ENCODE results near the gene SLU7.

SLU7 gene

DNA sequence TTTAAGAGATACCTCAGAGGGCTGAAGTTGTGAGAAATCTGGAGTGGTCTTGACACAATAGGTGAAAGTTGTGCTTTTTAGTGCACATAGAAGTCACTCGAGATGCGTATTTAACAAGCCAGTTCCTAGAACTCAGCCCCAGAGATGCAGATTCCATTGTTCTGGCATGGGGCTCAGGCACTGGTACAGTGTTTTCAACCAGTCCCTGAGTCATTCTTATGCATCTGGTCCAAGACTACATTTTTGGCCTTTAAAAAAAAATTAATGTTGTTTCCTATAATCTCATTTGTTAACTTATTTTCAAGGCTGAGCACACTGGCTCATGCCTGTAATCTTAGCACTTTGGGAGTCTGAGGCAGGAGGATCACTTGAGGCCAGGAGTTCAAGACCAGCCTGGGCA is 32.4 kb upstream of the SLU7 start:
- in situ Hi-C loops (cut with HindIII; ENCODE audit: low sequenced_read_pairs), result no loop called here
- DNase-seq (ENCODE audit: low read depth, low spot score), result no peak
- TF ChIP-seq, protein P1, sequence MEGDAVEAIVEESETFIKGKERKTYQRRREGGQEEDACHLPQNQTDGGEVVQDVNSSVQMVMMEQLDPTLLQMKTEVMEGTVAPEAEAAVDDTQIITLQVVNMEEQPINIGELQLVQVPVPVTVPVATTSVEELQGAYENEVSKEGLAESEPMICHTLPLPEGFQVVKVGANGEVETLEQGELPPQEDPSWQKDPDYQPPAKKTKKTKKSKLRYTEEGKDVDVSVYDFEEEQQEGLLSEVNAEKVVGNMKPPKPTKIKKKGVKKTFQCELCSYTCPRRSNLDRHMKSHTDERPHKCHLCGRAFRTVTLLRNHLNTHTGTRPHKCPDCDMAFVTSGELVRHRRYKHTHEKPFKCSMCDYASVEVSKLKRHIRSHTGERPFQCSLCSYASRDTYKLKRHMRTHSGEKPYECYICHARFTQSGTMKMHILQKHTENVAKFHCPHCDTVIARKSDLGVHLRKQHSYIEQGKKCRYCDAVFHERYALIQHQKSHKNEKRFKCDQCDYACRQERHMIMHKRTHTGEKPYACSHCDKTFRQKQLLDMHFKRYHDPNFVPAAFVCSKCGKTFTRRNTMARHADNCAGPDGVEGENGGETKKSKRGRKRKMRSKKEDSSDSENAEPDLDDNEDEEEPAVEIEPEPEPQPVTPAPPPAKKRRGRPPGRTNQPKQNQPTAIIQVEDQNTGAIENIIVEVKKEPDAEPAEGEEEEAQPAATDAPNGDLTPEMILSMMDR (IDR thresholded peaks at IDR 0.05; ENCODE audit: low read depth, low read length), result no peak
- no peak overlapping the region for H3K4me3 ChIP-seq (ENCODE audit: low read depth, low read length)

DNA sequence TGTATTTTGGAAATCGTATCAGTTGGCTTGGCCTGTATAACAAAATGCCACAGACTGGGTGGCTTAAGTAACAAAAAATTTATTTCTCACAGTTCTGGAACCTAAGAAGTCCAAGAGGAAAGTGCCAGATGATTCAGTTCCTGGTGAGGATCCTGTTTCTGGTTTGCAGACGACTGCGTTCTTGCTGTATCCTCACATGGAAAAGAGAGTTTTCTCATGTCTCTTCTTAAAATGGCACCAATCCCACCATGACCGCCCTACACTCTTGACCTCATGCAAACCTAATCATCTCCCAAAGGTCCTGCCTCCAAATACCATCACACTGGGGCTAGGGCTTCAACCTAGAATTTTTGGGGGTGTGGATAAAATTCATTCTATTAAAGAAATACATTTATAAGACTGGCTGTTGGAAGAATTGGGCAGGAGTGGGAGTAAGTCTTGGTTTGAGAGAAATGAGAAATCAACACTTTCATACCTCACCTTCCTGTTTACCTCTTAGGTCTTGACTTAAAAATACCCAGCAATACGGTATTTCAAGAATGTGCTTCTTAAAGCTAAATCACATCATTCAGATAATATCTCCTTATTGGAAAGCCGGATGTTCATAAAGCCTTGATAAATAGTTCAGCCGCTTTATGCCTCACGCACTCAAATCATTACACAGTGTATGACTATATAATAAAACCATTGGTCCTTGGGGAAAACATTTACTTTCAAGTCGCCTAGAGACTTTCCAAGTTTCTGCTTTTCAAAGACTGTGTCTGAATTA is 31.5 kb upstream of the SLU7 start:
- DNase-seq (ENCODE audit: low read depth, low spot score), result no peak
- in situ Hi-C loops (cut with HindIII; ENCODE audit: low sequenced_read_pairs), result no loop called here
- TF ChIP-seq, protein P1 (IDR thresholded peaks at IDR 0.05; ENCODE audit: low read depth, low read length), result no peak
- H3K4me3 ChIP-seq (ENCODE audit: low read depth, low read length), result no peak overlapping the region

DNA sequence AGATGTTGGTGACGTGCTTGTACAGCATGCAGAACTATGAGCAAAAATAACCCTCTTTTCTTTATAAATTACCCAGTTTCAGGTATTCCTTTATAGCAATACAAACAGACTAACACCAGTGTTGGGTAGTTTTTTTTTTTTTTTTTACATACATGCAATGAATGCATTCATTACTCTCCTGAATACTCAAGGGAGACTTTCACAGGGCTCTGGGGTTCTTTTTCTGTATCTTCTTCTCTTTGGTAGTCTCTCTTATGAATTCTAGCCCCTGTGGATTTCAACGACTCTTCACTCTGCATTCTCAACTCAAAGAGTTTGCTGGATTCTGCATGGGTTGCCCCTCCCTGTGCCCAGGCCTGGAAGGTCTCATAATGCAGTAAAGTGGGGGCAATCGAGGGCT is 30.6 kb upstream of the SLU7 start:
- no peak for DNase-seq (ENCODE audit: low read depth, low spot score)
- in situ Hi-C loops (cut with HindIII; ENCODE audit: low sequenced_read_pairs), result no loop called here
- H3K4me3 ChIP-seq (ENCODE audit: low read depth, low read length), result no peak overlapping the region
- TF ChIP-seq, protein P1 (IDR thresholded peaks at IDR 0.05; ENCODE audit: low read depth, low read length), result no peak

DNA sequence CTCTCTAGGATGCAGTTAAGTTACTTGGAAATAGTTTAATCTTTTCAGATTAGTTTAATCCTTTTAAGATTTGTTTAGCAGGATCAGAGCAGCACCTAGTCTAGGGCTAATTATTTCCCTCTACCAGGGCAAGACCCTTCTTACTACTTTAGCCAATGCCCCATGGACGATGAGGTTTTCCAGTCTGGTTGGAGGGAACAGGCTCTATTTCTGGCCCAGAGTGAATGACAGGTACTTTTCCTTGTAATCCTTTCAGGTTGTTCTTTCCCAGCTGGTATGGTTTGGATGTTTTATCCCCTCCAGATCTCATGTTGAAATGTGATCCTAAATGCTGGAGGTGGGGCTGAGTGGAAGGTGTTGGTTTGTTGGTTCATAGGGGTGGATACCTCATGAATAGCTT is 30.0 kb upstream of the SLU7 start:
- DNase-seq (ENCODE audit: low read depth, low spot score), result no peak
- H3K4me3 ChIP-seq (ENCODE audit: low read depth, low read length), result no peak overlapping the region
- TF ChIP-seq, protein P1 (IDR thresholded peaks at IDR 0.05; ENCODE audit: low read depth, low read length), result no peak
- in situ Hi-C loops (cut with HindIII; ENCODE audit: low sequenced_read_pairs), result no loop called here

DNA sequence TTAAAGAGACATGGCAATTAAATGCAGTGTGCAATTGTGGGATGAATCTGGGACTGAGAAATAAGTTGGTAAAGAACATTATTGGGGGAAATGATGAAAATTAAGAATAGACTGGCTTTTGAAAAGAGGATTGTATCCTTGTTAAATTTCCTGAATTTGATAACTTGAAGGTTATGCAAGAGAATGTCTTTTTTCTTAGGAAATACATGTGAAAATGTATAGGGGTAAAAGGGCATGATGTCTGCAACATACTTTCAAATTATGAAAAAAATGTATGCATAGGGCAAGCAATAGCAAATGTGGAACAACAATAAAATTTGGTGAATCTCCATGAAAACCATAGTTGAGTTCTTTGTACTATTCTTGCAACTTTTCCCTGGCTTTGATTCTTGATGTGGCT is 26.9 kb upstream of the SLU7 start:
- TF ChIP-seq, protein P1 (IDR thresholded peaks at IDR 0.05; ENCODE audit: low read depth, low read length), result no peak
- H3K4me3 ChIP-seq (ENCODE audit: low read depth, low read length), result no peak overlapping the region
- in situ Hi-C loops (cut with HindIII; ENCODE audit: low sequenced_read_pairs), result no loop called here
- DNase-seq (ENCODE audit: low read depth, low spot score), result no peak

DNA sequence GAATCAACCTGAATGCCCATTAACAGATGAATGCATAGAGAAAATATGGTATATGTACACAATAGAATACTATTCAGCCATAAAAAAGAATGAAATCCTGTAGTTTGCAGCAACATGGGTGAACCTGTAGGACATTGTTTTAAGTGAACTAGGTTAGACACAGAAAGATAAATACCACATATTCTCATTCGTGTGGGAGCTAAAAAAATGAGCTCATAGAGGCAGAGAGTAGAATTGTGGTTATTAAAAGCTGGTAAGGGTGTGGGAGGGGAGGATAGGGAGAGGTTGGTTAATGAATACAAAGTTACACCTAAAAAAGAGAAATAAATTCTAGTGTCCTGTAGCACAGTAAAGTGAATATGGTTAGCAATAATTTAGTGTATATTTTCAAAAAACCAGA is 26.3 kb upstream of the SLU7 start:
- TF ChIP-seq, protein P1 (IDR thresholded peaks at IDR 0.05; ENCODE audit: low read depth, low read length), result no peak
- in situ Hi-C loops (cut with HindIII; ENCODE audit: low sequenced_read_pairs), result no loop called here
- DNase-seq (ENCODE audit: low read depth, low spot score), result no peak
- H3K4me3 ChIP-seq (ENCODE audit: low read depth, low read length), result no peak overlapping the region

Measured in astrocyte of the spinal cord (primary cell).